Gastrocnemius medialis (tissue), 4 donors: Measurements from ENCODE around the gene BBS7. TPM values are rescaled to one million over a fixed set of nuclear protein-coding genes. Genes with fewer than 3 reads are reported as not detected.

Experiments
- ATAC-seq, 2 donors: fragments of 150-250 bp; one replicate each; pipeline ENCODE4 v1.9.1; 2016
- DNase-seq, 2 donors: peaks; one replicate each; pipeline ENCODE4 v3.0.0-alpha.2; 2019
- H3K27ac ChIP-seq, 4 donors: fragments of 200-600 bp; sonication (generic); 1 replicate in 1 of 4; 2 replicates in 3 of 4; pipeline ENCODE4 v1.5.1; 2016 to 2018; ENCODE audit warnings: mild to moderate bottlenecking in 2 of 4, moderate library complexity in 1 of 4
- H3K27me3 ChIP-seq, 3 donors: fragments of 200-600 bp; sonication (generic) in 2 of 3; 1 replicate in 1 of 3; 2 replicates in 2 of 3; pipeline versions ENCODE4 v1.5.1 to v1.6.0; 2016 to 2019; ENCODE audit warnings: mild to moderate bottlenecking in 1 of 3, moderate library complexity in 1 of 3
- H3K36me3 ChIP-seq, 2 donors: fragments of 200-600 bp; sonication (generic) in 1 of 2; one replicate each; pipeline ENCODE4 v1.5.1; 2017 to 2018
- H3K4me1 ChIP-seq, 2 donors: fragments of 200-600 bp; sonication (generic) in 1 of 2; one replicate each; pipeline ENCODE4 v1.5.1; 2016 to 2017; ENCODE audit warnings: mild to moderate bottlenecking in 2 of 2
- H3K4me3 ChIP-seq, 4 donors: fragments of 200-600 bp; sonication (generic) in 3 of 4; 1 replicate in 1 of 4; 2 replicates in 3 of 4; pipeline ENCODE4 v1.5.1; 2016 to 2019; ENCODE audit warnings: mild to moderate bottlenecking in 2 of 4
- H3K9me3 ChIP-seq, 3 donors: fragments of 200-600 bp; sonication (generic) in 2 of 3; 1 replicate in 1 of 3; 2 replicates in 2 of 3; pipeline ENCODE4 v1.5.1; 2016 to 2019
- POLR2A ChIP-seq, 2 donors: fragments of 450-650 bp; IDR thresholded peaks; one replicate each; pipeline ENCODE4 v1.6.1; 2017; ENCODE audit warnings: antibody characterized with exemption in 2 of 2, mild to moderate bottlenecking in 2 of 2, moderate library complexity in 2 of 2
- in situ Hi-C, 4 donors: fragments of 200-750 bp; cut with MboI; loops; one replicate each; pipeline versions ENCODE4 v1.15.0 to v1.8.0; 2017; ENCODE audit warnings: low sequenced_read_pairs in 4 of 4
- intact Hi-C: fragments of 100-400 bp; cut with DNase I; formaldehyde crosslinking; loops from one replicate; pipeline ENCODE4 v1.15.1; 2023; ENCODE audit warnings: low total_unique reads
- total RNA-seq, 4 donors: library from RNA; depleted of rRNA; stranded (reverse); fragments of >200 nt; gene quantifications; one replicate each; pipeline versions ENCODE4 v1.1.0 to v1.2.3, GENCODE V29; 2016
- TF ChIP-seq, protein P1 (sequence below), 5 experiments: fragments of 450-650 bp in 3 of 5; fragments of 200-600 bp in 2 of 5; sonication (generic) in 2 of 5; IDR thresholded peaks in 4 of 5; conservative IDR thresholded peaks in 1 of 5; 1 replicate in 4 of 5; 2 replicates in 1 of 5; pipeline ENCODE4 v1.5.1; 2016 to 2019; ENCODE audit warnings: antibody characterized with exemption in 5 of 5, mild to moderate bottlenecking in 3 of 5, moderate library complexity in 3 of 5

The BBS7 gene
- total RNA-seq, 4 donors from 2014 or later: 4.5 to 11.1 (median 6.7) TPM

DNA sequence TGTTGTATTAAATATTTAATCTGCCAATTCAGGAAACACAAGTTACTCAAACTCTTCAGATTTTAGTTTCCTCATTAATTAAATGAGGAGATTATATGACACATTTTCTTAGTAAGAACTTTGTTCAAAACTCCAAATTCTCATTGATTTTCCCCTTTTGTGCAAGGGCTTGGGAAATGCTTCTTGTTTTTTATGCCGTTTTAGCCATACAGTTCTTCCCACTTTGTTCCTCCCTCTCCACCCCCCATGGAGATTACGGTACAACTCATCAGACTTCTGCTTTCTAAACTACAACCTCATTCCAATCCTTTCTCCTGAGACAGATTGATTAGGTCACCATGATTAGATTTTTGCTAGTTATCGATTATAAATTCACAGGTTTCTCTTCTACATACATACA, 10.9 kb upstream of the BBS7 start:
- intact Hi-C loops: no loop called here
- Histone ChIP-seq H3K36me3 (no peaks in the 10 kb centered on the region), H3K27me3 (no peaks in the 10 kb centered on the region), H3K4me3 (no peak overlapping the region), H3K9me3 (no peaks in the 10 kb centered on the region), H3K4me1 (no peaks in the 10 kb centered on the region), H3K27ac (no peak overlapping the region)
- DNase-seq: no peak
- ATAC-seq: no peak
- in situ Hi-C loops: no loop called here
- TF ChIP-seq, protein P1, sequence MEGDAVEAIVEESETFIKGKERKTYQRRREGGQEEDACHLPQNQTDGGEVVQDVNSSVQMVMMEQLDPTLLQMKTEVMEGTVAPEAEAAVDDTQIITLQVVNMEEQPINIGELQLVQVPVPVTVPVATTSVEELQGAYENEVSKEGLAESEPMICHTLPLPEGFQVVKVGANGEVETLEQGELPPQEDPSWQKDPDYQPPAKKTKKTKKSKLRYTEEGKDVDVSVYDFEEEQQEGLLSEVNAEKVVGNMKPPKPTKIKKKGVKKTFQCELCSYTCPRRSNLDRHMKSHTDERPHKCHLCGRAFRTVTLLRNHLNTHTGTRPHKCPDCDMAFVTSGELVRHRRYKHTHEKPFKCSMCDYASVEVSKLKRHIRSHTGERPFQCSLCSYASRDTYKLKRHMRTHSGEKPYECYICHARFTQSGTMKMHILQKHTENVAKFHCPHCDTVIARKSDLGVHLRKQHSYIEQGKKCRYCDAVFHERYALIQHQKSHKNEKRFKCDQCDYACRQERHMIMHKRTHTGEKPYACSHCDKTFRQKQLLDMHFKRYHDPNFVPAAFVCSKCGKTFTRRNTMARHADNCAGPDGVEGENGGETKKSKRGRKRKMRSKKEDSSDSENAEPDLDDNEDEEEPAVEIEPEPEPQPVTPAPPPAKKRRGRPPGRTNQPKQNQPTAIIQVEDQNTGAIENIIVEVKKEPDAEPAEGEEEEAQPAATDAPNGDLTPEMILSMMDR (IDR thresholded peaks at IDR 0.05 in 4 of 5, conservative IDR thresholded peaks at IDR 0.05 in 1 of 5): no peak
- TF ChIP-seq POLR2A (IDR thresholded peaks at IDR 0.05): no peak

DNA sequence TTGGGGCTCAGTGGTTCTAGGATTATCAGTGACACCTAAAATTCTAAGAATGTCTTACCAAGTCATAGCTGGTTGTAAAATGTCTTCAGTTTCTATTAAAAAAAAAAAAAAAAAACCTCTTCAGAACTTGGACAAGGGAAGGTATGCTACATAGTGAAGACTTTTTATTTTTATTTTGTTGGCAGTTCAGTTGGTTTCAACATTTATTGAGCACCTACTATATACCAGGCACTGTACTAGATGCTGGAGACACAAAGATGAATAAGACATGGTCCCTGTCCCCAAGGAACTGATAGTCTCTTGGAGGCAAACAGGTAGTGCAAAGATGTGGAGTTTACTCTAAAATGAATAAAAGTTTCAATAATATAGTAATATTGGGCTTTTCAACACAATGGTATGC, 8.9 kb upstream of the BBS7 start:
- no peak for DNase-seq
- intact Hi-C loops (no loop called here), in situ Hi-C loops (no loop called here)
- Histone ChIP-seq H3K4me1 (no peaks in the 10 kb centered on the region), H3K27me3 (no peaks in the 10 kb centered on the region), H3K9me3 (no peaks in the 10 kb centered on the region), H3K27ac (no peak overlapping the region), H3K4me3 (no peak overlapping the region), H3K36me3 (no peaks in the 10 kb centered on the region)
- TF ChIP-seq POLR2A (IDR thresholded peaks at IDR 0.05): no peak
- TF ChIP-seq, protein P1 (IDR thresholded peaks at IDR 0.05 in 4 of 5, conservative IDR thresholded peaks at IDR 0.05 in 1 of 5): no peak
- no peak for ATAC-seq

DNA sequence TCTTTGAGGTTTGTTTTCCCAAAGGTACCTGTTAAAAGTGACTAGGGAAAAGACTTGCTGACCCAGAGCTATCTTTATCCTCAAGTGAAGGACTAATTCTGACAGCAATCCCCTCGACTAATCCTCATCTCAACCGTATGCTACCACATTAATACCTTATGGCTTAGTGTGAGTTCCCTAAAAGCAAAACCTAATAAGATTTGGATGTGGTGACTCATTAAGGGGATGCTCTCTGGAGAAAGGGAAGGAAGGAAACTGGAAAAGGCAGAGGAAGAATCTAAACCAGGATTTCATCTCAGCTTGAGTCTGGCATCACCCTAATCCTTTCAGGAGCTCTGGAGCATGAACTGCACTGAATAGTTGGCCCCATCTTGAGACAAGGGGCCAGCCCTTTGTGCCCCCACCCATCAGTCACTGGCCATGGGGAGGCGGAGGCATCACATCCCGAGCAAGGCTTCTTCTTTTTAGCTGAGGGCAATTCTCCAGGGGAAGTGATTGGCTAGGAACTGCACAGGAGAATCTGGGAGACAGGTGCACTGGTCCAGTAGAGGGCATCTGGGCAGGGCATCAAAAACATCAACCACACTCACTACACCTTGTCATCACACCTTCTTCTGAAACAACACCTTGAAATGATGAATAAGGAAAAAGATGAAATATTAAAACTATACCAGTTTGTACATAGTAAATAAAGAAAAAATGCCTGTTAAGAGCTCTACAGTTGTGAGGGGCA, 6.9 kb upstream of the BBS7 start:
- no peak overlapping the region for H3K4me3 ChIP-seq
- in situ Hi-C loops (no loop called here), intact Hi-C loops (no loop called here)
- no peaks in the 10 kb centered on the region for H3K27me3 ChIP-seq
- TF ChIP-seq, protein P1 (IDR thresholded peaks at IDR 0.05 in 4 of 5, conservative IDR thresholded peaks at IDR 0.05 in 1 of 5): no peak
- TF ChIP-seq POLR2A (IDR thresholded peaks at IDR 0.05): no peak
- H3K4me1 ChIP-seq: no peaks in the 10 kb centered on the region
- ATAC-seq (no peak), DNase-seq (no peak)
- H3K36me3 ChIP-seq: no peaks in the 10 kb centered on the region
- no peaks in the 10 kb centered on the region for H3K9me3 ChIP-seq
- H3K27ac ChIP-seq: no peak overlapping the region

GRCh38 chr4:121876070-121876469, 5.8 kb upstream of the BBS7 start:
- in situ Hi-C loops: no loop called here
- no peak for TF ChIP-seq POLR2A (IDR thresholded peaks at IDR 0.05)
- TF ChIP-seq, protein P1 (IDR thresholded peaks at IDR 0.05 in 4 of 5, conservative IDR thresholded peaks at IDR 0.05 in 1 of 5): no peak

DNA sequence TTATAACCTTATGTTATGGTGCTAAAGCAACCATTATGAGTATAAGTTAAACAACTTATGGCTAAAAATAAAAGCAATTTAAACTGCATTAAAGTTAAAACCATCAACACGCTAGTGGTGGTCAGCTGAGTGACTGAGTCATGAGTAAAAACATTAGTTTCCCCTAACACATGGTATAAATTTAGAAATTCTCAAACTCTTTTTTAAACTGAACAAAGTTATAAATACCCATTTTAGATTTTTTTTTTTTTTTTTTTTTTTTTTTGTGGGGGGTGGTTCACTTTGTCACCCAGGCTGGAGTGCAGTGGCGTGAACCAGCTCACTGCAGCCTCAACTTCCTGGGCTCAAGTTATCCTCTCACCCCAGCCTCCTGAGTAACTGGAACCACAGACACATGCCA, 5.4 kb upstream of the BBS7 start:
- no peak for ATAC-seq

More at GRCh38 chr4:121876070-121876469, 5.8 kb upstream of the BBS7 start:
- H3K4me3 ChIP-seq: no peak overlapping the region
- no peak for ATAC-seq
- H3K36me3 ChIP-seq: no peaks in the 10 kb centered on the region
- intact Hi-C loops: no loop called here
- no peak for DNase-seq
- H3K4me1 ChIP-seq: no peaks in the 10 kb centered on the region
- no peaks in the 10 kb centered on the region for H3K9me3 ChIP-seq
- no peak overlapping the region for H3K27ac ChIP-seq
- H3K27me3 ChIP-seq: no peaks in the 10 kb centered on the region

More for the DNA sequence above, 5.4 kb upstream of the BBS7 start:
- Histone ChIP-seq H3K27me3 (no peaks in the 10 kb centered on the region), H3K9me3 (no peaks in the 10 kb centered on the region), H3K4me3 (no peak overlapping the region), H3K36me3 (no peaks in the 10 kb centered on the region), H3K27ac (no peak overlapping the region), H3K4me1 (no peaks in the 10 kb centered on the region)
- DNase-seq: no peak
- TF ChIP-seq, protein P1 (IDR thresholded peaks at IDR 0.05 in 4 of 5, conservative IDR thresholded peaks at IDR 0.05 in 1 of 5): no peak
- no peak for TF ChIP-seq POLR2A (IDR thresholded peaks at IDR 0.05)
- intact Hi-C loops: no loop called here
- in situ Hi-C loops: no loop called here
